HG03558 (cell line): ENCODE data around the gene RNASE12.

Experiments
- ATAC-seq: cut with Tn5 transposase; IDR thresholded peaks from one replicate; pipeline ENCODE4 v1.9.1; 2021; ENCODE audit warnings: moderate number of reproducible peaks; ENCODE audit not compliant: unreplicated experiment; ENCODE audit errors: extremely low read depth

The RNASE12 gene

GRCh38 chr14:20548414-20549158 is 42.6 kb downstream of the RNASE12 start:
- ATAC-seq: no peak

- no peak for ATAC-seq
Measured at GRCh38 chr14:20546877-20547276, 44.3 kb downstream of the RNASE12 start.
